HG03139 (cell line): Measurements from ENCODE around the gene SEPTIN12.

ENCODE experiments used
- ATAC-seq: cut with Tn5 transposase; IDR thresholded peaks from one replicate; pipeline ENCODE4 v1.9.1; 2021; ENCODE audit not compliant: unreplicated experiment

Gene SEPTIN12, protein sequence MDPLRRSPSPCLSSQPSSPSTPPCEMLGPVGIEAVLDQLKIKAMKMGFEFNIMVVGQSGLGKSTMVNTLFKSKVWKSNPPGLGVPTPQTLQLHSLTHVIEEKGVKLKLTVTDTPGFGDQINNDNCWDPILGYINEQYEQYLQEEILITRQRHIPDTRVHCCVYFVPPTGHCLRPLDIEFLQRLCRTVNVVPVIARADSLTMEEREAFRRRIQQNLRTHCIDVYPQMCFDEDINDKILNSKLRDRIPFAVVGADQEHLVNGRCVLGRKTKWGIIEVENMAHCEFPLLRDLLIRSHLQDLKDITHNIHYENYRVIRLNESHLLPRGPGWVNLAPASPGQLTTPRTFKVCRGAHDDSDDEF

DNA sequence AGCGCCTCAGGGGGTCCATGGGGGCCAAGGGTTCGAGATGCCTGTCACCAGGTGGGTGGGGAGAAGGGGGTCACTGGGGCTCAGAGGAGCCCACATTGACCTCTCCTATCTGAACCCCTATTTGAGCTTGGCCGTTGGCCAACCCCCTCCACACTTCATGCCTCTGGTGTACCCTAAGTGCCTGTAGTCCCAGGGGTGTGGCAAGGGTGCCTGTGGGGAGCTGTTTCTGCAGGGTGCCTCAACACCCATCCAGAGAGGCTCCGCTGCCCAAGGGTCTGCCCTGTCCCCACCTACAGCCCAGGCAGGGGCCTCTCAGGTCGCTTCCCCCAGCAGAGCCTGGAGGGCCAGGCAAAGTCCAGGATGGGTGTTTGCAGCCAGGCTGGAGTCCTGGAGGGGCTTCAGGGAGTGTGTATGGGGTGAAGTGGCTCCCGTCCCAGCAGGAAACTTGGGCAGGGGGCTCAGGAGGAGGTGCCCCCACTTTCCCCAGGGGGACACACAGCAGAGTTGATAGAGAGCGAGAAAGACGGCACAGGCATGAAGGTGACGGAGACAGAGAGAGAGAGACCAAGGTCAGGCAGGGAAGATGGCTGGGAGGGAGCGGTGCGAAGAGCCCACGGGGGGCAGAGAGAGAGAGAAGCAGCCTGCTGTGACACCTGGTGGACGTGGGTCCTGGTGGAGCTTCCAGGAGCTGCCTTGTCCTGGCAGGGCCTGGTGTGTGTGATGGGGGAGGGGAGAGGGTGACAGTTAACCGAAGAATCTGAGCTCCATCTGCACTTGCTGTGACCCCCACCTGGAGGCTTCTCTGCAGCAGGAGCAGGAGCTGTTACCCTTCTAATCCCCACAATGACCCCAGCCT is at the start of gene SEPTIN12:
Gene SEPTIN12, minus strand, starts transcription at position 719 of the 856 bp plus-strand sequence. Its CDS starts 700 bp downstream, at position 19.
- ATAC-seq: no peak

DNA sequence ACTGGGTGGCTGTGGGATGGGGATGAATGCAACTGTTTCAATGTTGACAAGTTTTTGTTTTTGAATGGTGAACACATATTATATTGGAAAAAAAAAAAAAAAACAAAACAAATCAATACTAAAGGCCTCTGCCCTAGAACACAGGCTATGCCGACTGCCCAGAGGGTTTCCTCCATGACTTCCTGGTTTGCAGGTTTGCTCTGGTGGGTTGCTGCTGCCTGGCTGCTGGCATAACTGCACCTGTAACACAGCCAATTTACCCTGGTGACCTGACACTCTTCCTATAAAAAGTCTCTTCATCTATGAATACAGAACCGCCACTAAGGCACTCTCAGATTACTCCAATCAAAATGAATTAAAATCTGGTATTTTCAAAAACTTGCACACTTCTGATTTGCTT is 48.6 kb upstream of the SEPTIN12 start:
- ATAC-seq: no peak

DNA sequence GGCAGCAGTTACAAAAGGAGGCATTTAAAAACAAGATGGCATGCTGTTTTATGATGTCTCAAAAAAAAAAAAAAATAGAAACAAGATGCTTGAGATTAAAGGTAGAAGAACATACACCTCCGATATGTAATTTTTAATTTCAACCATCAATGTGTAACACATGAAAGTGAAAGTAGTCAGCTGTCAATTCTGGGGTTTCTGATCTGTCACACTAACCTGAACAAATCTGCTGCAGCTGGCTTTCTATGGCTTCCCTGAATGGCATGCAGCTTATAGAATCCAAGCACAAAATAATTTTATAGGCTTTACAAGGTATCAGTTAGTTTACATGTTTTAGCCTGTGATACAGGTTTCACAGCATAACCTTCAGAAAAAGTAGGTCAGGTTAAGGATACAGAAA is 45.4 kb upstream of the SEPTIN12 start:
- no peak for ATAC-seq

DNA sequence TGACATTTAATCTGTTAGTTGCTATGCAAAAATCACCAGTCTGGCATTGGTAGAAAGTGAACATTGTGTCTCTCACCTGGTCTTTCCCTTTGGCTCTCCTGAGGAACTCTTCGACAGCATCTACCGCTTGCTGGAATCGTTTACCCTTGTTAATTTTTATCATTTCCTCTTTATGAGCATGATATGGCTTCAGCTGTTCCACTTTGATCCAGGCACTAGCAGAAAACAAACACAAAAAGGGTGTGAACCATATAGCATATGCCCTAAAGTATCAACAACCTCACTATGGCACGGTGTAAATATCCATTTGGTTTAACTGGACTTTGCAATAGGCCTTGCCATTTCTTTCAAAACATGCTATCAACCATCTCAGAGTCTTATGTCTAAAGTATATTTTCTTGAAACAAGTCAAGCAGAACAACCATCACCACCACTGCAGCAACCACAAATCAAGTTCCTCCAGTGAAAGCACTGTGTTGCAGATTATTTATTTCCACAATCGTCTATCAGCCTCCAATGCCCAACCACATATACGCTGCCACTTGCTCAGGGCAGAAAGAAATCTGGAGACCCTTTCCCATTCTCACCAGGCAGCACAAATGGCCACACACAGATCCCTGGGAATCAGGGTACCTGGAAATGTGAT is 44.7 kb upstream of the SEPTIN12 start:
- ATAC-seq: no peak

DNA sequence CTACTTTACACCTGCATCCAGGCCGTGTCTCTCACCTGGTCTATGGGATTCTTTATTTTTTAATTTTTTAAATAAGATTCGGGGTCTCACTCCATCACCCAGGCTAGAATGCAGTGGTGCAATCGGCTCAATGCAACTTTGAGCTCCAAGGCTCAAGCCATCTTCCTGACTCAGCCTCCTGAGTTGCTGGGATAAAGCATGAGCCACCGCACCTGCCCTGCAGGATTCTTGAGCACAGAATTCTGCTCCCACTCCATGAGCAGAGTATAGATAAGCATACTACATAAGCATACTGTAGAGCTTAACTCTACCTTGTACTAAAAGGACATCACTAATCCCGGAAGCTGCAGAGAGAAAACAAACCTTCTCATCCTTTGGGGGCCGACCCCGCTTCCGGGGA is 43.5 kb upstream of the SEPTIN12 start:
- no peak for ATAC-seq

DNA sequence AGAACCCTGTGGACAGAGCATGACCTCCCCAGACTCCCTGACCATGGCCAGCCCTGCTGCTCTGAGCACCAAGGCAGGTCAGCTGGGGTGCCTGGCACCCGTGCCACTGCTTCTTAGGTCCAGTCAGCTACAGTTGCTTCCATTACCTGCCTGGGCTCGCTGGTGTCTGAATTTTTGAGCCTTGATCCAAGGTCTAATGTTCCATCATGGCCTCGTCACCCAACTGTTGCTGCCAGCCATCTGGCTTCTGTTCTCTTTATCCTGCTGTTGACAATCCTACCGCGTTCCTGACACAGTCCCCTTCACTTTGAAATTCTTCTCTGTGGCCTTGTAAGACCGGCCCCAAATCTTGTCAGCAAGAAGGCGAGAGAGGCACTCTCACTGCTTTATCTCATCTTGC is 42.3 kb upstream of the SEPTIN12 start:
- ATAC-seq: no peak

DNA sequence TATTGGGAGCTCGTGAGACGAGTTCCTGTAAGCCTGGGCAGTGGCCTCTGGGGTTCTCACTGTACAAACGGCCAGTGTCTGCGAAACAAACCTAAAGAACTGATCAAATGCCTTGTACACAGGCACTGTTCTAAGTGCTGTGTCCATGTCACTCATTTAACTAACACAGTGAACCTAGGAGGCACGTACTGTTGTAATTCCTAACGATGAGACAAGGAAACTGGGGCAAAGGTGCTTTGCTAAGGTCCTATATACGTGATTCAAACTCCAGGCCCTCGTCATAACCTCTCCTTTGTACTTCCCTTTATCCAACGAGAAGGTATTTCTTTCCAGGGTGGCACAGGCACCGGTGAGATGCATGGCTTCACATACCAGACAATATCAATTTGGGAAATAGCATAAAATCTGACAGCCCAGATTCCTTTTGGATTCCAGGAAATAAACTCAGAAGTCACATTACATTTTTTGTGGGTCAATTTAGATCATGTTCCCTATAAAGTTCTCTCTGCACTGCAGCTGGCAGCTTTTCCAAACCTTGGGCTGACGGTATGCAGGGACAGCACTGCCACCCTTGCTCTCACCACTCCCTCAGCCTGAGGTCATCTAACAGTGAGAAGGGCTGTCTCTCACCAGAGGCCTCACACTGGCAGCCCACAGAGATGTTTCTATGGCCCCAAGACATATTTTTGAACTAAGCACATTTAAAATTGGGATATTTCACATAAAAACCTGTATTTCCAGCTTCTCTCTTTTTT is 40.6 kb upstream of the SEPTIN12 start:
- no peak for ATAC-seq

DNA sequence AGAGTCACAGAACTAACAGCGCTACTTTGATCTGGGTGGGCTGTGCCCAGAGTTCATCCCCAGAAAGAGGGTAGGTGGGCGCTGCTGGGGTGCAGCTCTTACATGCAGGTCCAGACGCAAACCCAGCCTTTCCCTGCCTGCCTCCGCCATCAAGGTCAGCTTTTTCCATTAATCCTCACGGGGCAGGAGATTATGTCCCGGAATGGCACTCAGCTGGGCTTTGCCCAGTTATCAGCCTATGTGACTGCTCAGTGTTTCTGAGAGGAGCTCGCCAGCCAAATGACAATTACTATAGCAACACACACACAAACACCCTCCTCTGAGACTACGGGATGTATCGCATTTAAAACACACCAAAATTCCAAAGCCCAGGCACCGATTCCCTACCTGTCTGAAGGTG is 38.8 kb upstream of the SEPTIN12 start:
- no peak for ATAC-seq

DNA sequence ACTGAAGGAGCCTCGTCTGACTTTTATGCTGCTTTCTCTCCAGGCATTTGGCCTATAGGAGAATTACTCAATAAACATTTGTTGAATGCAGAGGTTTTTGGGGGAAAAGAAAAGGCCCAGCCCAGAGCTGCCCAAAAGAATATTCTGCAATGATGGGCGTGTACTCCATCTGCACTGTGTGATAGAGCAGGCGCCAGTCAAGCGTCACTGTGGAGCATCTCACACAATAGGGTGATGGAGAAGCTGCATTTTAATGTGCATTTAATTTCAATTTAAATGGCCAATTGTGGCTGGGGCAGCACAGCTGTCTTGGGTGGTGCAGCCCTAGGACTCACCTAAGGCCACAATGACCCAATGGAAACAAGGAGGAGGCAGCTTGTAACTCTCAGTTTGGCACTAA is 38.4 kb upstream of the SEPTIN12 start:
- no peak for ATAC-seq

DNA sequence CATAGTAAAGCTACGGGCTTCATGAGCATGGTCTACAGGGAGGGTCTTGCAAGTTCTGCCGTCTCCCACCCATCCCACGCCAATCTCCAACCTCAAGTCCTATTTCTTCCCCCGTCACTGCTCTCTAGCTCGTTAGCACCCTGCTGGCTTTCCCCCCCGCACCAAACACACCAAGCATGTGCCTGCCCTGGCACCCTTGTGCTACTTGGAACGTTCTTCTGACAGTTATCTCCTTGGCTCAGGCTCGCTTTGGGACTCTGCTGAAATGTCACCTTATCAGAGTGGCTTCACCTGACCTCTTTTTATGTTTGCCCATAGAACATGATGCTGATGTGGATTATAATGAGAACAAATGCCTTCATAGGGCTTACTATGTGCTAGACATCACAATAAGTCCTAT is 37.1 kb upstream of the SEPTIN12 start:
- ATAC-seq: no peak

DNA sequence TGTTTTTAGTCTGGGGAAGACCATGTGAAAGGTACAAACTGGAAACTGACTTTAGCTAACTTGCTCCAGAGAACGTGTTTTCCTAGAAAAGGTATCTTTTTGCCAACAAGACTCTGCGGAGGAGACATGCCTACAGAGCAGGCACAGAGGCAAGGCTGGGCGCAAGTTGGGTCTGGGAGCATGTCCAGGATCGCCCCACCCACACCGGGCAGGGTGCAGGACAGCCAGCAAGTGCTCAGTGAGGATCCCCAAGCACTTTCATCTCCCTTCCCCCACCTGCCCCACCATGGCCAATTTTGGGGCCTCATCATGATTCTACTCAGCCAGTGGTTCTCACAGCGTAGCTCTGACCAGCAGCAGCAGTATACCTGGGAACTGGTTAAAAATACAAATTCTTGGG is 32.5 kb upstream of the SEPTIN12 start:
- no peak for ATAC-seq

DNA sequence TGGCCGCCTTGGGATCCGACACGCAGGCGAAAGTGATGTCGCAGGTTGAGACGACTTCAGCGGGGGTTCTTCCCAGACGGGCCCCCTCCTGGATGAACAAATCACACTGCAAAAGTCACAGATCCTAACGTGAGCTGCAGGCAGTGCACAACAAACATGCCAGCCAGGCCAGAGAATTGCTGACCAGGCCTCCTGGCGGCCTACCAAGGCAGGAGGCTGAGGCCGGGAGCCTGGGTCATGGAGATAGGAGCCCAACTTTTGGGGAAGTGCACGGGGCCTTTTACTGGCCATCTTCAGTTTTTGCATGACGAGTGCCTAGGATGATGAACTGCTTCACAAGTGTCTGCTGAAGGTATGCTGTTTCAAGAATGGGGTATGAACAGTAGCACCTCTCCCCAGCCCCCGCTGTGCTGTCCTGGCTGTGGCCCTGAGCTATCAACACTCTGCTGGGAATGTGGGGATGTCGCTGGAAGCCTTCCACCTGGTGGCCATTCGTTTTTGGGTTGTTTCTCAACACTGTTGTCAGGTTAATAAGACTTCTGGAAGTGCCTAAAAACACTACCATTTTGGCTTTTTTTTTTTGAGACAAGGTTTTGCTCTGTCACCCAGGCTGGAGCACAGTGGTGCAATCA is 26.5 kb upstream of the SEPTIN12 start:
- ATAC-seq: no peak

DNA sequence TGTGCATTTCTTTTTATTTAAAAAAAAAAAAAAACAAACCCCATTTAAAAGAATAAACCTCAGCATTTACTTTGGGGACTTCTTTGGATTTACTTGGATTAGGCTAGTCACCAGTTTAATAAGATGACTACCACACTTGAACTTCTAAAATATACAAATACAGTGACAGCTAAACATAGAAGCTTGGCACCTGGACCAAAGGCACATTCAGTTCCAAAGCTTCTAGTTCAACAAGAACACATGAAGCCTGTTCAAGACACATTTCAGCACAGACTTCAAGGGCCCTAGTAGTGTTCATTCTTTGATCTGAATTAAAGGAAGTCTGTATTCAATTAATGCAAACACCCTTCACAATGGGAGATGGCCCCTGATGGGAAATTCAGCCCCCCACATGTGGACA is 25.9 kb upstream of the SEPTIN12 start:
- no peak for ATAC-seq

DNA sequence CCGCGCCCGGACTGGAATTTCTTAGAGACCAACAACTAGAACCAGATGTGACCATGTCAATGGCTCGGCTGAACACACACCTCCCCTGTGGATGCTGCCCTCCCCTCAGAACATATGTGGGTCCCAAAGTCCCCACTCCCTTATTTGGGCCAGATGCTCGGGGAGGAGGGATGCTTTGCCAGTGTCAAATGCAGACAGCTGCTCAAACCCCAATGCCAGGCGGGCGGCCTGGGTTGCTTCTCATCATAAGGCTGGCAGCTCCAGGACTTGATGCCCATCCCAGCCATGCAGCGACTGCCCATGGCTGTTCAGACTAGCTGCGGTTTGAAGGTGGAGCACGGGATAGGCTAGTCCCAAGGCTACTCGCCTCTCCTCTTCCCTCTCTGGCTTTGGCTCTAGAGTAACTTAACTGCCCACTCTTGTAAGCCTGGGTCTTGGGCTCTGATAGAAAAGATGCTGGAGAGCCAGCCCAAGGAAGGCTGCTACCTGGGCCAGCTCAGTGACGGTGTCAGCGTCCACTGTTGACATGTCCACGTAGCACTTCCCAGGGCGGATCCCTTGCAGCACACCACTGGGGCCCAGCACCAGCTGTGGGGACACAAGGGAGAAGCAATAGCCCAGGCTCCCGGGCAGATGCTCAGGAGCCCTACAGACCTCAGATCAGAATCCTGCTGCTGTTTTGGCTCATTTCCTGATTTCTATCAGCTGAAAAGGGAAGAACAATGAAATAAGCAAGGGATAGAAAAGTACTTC is 25.3 kb upstream of the SEPTIN12 start:
- ATAC-seq: no peak

DNA sequence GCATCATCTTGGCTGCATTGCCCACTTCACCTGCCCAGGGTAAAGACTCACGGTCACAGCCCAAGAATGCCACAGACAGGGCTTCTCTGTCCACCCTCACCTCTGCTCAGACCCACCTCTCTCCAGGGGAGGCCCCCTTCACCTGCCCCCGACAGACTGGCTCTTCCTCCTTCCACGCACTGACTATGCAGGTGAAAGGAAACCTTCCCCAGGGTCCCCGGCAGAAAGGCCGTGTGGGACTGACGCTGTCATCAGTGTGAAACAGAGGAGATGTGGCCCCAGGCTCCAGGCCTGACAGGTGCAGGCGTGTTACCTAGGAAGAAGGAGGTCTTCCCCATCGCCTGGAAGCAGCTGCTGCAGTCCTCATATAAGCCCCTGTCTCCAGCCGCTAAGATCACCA is 23.6 kb upstream of the SEPTIN12 start:
- no peak for ATAC-seq

DNA sequence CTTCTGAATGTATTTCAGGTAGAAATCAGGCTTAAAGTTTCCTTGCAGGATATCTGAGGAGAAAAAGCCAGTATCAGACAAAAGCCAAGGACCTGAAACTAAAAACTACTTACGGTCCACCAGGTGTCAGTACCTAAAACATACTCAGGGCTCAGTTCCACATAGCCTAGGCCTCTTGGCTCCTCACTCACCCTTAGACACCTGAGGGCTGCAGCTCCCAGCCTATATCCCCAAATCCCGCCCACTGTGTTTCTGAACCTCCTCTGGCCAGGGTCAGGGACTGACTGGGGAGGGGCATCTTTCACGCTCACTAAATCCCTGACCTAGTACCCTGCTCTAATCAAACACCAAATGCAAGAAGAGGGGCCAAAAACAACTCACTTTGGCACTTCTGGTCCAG is 23.1 kb upstream of the SEPTIN12 start:
- no peak for ATAC-seq

DNA sequence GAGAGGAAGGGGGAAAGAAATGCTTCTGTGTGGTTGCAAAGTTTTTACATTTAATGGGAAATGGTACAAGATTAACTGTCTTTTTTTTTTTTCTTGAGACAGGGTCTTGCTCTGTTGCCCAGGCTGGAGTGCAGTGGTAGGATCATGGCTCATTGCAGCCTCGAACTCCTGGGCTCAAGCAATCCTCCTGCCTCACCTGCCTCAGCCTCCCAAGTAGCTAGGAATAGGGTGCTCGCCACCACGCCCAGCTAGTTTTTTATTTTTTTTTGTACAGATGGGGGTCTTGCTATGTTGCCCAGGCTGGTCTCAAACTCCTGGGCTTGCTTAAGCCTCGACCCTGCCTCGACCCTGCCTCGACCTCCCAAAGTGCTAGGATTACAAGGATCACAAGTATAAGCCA is 18.1 kb upstream of the SEPTIN12 start:
- no peak for ATAC-seq

DNA sequence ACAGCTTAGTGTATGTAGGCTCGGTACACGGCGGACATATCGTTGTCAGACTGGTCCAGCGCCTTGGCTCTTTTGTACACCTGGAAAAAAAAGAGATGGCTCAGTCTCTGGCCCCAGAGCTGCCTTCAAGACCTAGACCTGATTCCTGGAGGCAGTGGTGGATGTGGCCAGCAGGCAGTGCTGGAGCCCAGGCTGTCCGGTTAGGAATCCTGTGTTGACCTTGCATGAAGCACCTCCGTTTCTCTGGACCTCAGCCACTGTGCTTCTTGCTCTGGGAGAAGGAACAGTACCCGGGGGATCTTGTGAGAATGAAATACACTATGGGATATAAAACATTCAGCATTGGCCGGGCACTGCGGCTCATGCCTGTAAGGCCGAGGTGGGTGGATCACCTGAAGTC is 17.1 kb upstream of the SEPTIN12 start:
- ATAC-seq: no peak

DNA sequence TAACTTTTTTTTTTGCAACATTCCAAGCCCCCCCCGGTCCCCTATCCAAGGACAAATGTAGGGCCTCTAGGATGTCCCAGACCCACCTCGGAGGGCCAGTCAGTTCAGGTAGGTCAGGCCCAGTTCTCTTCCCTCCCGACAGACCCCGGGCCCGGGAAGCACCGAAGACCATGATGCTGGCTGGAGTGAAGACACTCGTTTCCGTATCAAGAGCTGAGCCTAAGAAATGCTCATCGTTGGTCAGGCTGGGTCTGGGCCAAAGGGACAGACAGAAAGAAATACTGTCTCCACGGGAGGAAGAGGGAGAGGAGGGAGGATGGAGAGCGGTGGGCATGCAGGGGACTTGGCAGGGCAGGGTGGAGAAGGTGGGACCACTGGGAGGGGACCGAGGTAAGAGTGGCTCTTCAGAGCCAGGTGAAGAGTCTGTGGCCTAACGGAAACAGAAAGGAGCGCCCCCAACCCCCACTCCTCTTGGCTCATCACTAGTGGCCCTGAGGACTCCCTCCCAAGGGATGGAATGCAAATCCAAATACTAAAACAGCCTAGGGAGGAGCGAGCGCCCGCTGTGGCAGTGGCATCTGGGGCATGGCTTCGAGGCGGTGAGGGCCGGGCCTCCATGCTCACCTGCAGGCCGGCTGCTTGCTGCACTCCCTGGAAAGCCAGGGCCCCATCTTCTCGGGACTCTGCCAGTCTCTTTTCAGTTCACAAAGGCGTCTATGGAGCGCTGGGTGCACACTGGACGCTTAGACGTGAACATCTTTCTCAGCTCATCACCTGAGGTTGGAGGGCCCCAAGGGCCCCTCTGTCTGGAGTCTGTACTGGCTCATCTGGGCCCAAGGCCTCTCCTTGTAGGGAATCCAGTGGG is 16.0 kb upstream of the SEPTIN12 start:
- ATAC-seq: no peak
